K562 (cell line): ENCODE results near the gene CTF1. TPM values are rescaled to one million over a fixed set of nuclear protein-coding genes. Genes with fewer than 3 reads are reported as not detected.

ENCODE experiments used
- CHD7 ChIP-seq: fragments of 200-600 bp; sonication (generic); IDR thresholded peaks from one replicate; pipeline ENCODE4 v1.6.1; 2012; ENCODE audit warnings: mild to moderate bottlenecking, low read depth, low read length, inconsistent platforms
- ELF2 ChIP-seq: fragments of 250-450 bp; sonication (Bioruptor Pico); IDR thresholded peaks from 2 replicates; pipeline ENCODE4 v1.5.0; 2021; ENCODE audit warnings: mild to moderate bottlenecking
- HEY1 ChIP-seq: fragments of 250-450 bp; sonication (Bioruptor Pico); IDR thresholded peaks from 2 replicates; pipeline ENCODE4 v1.5.0; 2020; ENCODE audit warnings: mild to moderate bottlenecking, moderate library complexity, borderline replicate concordance
- NFYB ChIP-seq: IDR thresholded peaks from 2 replicates; pipeline ENCODE4 v1.6.1; 2011; ENCODE audit warnings: mild to moderate bottlenecking, moderate library complexity; ENCODE audit not compliant: insufficient read length; ENCODE audit errors: extremely low read depth
- POLR3G ChIP-seq: IDR thresholded peaks from 2 replicates; pipeline ENCODE4 v1.6.1; 2011; ENCODE audit not compliant: insufficient read length, insufficient replicate concordance; ENCODE audit errors: extremely low read depth
- POU5F1 ChIP-seq: fragments of 150-350 bp; IDR thresholded peaks from 2 replicates; pipeline ENCODE4 v1.6.1; 2014; ENCODE audit warnings: borderline replicate concordance, low read length, low read depth, mild to moderate bottlenecking; ENCODE audit not compliant: partially characterized antibody
- RCOR1 ChIP-seq, 2 experiments: IDR thresholded peaks; 2 replicates each; pipeline ENCODE4 v1.6.1; 2012; ENCODE audit warnings: low read depth in 2 of 2, low read length in 2 of 2, borderline replicate concordance in 1 of 2, improper control_type of control experiment in 1 of 2
- SMARCA4 ChIP-seq: fragments of 450-650 bp; IDR thresholded peaks from 2 replicates; pipeline ENCODE4 v1.6.1; 2016
- STAT6 ChIP-seq: sonication (generic); formaldehyde crosslinking; IDR thresholded peaks from 2 replicates; pipeline ENCODE4 v1.8.1; 2023; ENCODE audit warnings: mild to moderate bottlenecking, missing genetic modification reagents
- ZFP30 ChIP-seq: fragments of 250-450 bp; sonication (Bioruptor Pico); IDR thresholded peaks from 2 replicates; pipeline ENCODE4 v1.8.0; 2022; ENCODE audit warnings: moderate library complexity, mild to moderate bottlenecking, inconsistent platforms, borderline replicate concordance
- ZNF12 ChIP-seq: sonication (generic); formaldehyde crosslinking; IDR thresholded peaks from 2 replicates; pipeline ENCODE4 v1.4.0; 2020; ENCODE audit warnings: mild to moderate bottlenecking, missing genetic modification reagents
- polyA plus RNA-seq, 8 experiments: library from polyadenylated mRNA; depleted of rRNA in 4 of 8; stranded (reverse) in 5 of 8; unstranded in 3 of 8; fragments of >200 nt; fragmentation: Nextera tagmentation in 2 of 8; fragmentation: Illumina TruSeq in 1 of 8; extraction: Ambion mirVana in 2 of 8; extraction: Trizol in 1 of 8; gene quantifications; 2 replicates each; pipeline versions ENCODE4 v1.2.1 to v1.2.3, GENCODE V29; 2011 to 2014; ENCODE audit warnings: inconsistent platforms in 1 of 8, missing spikeins in 1 of 8
- total RNA-seq, 7 experiments: library from RNA; depleted of rRNA in 6 of 7; stranded (reverse); fragments of >200 nt in 6 of 7; fragmentation: Illumina TruSeq in 2 of 7; extraction: Trizol in 2 of 7; gene quantifications; 2 replicates each; pipeline versions ENCODE4 v1.2.1 to v1.2.3, GENCODE V29; 2011 to 2021; ENCODE audit warnings: low replicate concordance in 1 of 7
- TF ChIP-seq, protein P1 (sequence below): fragments of 450-650 bp; formaldehyde crosslinking; IDR thresholded peaks from 2 replicates; pipeline ENCODE4 v1.4.0; 2022; ENCODE audit warnings: mild to moderate bottlenecking, moderate library complexity

CTF1 gene
- total and polyA plus RNA-seq, 9 of the 15 experiments (the other 6 are each of a cell fraction or from before 2014, with no cell fraction given) = 0.24 to 2.5 (median 0.44) TPM

GRCh38 chr16:30934827-30935557 is 38.6 kb downstream of the CTF1 start (continued):
- TF ChIP-seq ZNF12 (CRISPR knock-in tag) = no peak
- no peak for TF ChIP-seq POU5F1
- no peak for TF ChIP-seq POLR3G
- no peak for TF ChIP-seq ELF2 (CRISPR knock-in tag)
- TF ChIP-seq, protein P1, sequence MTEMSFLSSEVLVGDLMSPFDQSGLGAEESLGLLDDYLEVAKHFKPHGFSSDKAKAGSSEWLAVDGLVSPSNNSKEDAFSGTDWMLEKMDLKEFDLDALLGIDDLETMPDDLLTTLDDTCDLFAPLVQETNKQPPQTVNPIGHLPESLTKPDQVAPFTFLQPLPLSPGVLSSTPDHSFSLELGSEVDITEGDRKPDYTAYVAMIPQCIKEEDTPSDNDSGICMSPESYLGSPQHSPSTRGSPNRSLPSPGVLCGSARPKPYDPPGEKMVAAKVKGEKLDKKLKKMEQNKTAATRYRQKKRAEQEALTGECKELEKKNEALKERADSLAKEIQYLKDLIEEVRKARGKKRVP (CRISPR knock-in tag) = no peak
- no peak for TF ChIP-seq SMARCA4
- no peak for TF ChIP-seq NFYB
- no peak for TF ChIP-seq STAT6
- no peak for TF ChIP-seq CHD7
- no peak for TF ChIP-seq HEY1
- TF ChIP-seq ZFP30 = no peak
- TF ChIP-seq RCOR1 (IDR thresholded peaks at IDR 0.05; ENCODE audit: borderline replicate concordance in 1 of 2, low read depth in 2 of 2, low read length in 2 of 2) = peak in 1 of 2 experiments; percentile 74; a peak in 2 of 4 replicates
